G401 (cell line): Measurements from ENCODE around the gene PSAP. TPM values are rescaled to one million over a fixed set of nuclear protein-coding genes. Genes with fewer than 3 reads are reported as not detected.

ENCODE experiments used
- DNase-seq: peaks from one replicate; pipeline ENCODE4 v3.0.0-alpha.2; 2015; ENCODE audit warnings: low spot score
- in situ Hi-C: cut with HindIII; loops from 2 replicates; pipeline ENCODE4 v1.10.0; 2016; ENCODE audit warnings: low sequenced_read_pairs, mixed read lengths
- total RNA-seq: library from RNA; depleted of rRNA; stranded (reverse); fragments of >200 nt; shearing (Covaris generic); gene quantifications from 2 replicates; pipeline ENCODE4 v1.2.3, GENCODE V29; 2014

The PSAP gene
- total RNA-seq, 1 experiment from 2014 or later, result 582 TPM

DNA sequence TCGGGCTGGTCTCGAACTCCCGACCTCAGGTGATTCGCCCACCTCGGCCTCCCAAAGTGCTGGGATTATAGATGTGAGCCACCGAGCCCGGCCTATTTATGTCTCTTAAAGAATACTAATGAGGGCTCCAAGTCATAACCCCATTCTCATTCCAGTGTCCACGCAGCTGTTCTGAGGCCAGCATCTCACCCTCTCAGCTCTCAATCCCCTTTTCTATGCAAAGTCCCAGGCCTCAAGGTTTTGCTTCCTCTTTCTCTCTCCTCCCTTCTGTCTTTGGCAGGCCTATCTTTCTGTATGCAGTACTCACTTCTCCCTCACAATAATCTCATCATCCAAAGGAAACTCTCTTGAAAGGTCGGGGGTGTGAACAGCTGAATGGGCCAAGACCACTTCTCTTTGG is 49.7 kb downstream of the PSAP start:
- in situ Hi-C loops, result no loop called here
- no peak for DNase-seq

DNA sequence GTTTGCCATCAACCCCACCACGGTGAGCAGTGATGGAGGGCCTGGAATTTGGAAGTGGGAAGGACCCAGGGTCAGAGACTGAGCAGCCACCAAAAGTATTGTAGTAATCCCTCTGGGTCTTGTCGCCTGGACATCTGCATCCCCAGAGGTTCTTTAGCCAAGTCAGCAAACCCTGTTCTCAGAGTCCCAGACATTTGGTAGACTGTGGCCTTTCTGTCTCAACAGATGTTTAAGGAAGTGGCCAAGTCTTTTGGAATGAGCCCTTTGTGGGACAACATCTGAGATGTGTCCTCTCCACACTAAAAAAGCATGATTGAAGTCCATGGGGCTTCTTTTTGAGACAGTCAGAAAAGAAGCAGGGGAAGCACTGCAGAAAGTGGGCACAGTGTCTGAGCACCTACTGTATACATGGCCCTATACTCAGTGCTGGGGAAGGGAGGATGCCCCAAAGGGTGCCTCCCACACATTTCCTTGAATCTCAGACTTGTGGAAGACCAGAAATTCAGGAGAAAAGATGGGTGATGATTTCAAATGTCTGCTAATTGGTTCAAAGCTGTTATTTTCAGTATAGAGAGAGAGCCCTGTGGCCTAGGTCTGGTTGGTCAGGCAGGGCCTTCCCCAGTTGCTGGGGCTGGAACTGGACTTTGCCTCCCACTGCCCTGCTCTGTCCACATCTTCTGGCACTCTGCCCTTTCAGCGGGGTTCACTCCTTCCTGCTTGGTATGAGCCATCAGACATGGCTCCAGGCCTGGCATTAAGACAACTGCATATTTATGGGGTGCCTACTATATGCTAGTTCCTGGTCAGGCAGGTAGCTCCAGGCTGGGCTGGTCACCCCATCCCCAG is 51.2 kb downstream of the PSAP start:
- no peak for DNase-seq
- in situ Hi-C loops, result no loop called here

DNA sequence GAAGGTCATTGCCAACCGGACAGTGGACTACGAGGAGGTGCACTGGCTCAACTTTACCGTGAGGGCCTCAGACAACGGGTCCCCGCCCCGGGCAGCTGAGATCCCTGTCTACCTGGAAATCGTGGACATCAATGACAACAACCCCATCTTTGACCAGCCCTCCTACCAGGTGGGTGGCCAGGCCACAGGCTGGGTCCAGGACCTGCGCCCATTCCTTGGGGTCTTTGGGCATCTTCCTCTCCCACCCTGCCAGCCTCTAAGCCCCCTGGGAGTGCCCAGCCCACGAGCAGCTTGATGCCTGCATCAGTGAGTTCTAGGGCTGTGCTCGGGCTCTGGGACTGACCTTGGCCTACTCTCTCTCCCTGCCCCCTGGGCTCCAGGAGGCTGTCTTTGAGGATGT is 51.9 kb downstream of the PSAP start:
- in situ Hi-C loops, result no loop called here

GRCh38 chr10:71798308-71798624 is 52.8 kb downstream of the PSAP start:
- no peak for DNase-seq
- in situ Hi-C loops, result no loop called here

More for the DNA sequence above, 51.9 kb downstream of the PSAP start:
- DNase-seq, result no peak

DNA sequence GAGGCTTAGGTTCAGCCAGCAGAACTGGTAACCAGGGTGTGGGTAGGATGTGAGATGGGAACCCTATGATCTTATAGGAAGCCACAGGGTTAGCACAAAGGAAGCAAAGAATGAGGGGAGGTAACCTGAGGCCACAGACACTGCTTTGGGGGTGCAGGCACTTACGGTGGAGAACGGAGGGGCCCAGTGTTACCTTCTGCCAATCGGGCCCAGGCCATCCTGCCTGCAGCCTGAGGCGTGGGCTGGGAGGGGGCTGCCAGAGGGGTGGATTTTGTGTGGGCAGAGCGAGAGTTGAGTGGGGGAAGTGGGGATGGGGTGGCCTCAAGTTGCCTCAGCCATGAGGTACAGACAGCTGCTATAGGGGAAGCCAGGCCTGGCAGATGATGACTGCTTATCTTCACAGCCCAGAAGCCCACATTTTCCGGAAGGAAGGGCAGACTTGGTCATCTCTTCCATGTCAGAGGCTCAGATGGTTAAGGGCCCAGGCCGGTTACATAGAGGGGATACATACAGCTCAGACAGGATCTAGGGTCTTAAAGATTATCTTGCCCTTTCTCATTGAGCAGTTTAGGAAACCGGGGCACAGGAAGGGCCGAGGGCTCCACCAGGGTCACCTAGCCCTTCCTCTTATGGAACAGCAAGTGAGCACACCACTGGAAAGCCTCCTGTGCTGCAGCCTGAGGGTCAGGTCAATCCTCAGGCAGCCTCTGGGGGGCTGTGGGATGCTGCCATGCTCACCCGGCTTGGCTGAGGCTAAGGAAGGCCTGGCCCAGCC is 53.3 kb downstream of the PSAP start:
- no peak for DNase-seq
- in situ Hi-C loops, result no loop called here

GRCh38 chr10:71796749-71797405 is 54.2 kb downstream of the PSAP start:
- in situ Hi-C loops, result no loop called here
- no peak for DNase-seq

DNA sequence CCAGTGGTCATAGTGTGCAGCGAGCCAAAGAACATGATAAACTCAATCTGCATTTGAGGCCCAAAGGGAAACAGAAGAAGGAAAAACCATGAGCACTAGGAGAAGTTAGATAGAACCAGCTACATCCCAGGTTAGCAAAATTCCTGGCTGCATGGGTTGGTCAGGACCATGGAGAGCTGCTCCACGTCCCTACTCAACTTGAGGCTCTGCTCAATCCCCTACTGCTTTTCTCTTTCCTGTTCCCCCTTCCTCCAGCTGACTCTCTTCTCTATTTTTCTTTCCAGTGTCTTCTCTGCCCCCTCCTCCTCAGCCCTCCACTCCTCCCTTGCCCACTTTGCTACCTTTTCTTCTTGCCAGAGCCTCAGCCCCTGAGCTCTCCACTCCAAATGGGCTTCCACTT is 55.8 kb downstream of the PSAP start:
- in situ Hi-C loops, result no loop called here
- DNase-seq, result no peak

- no peak for DNase-seq
- in situ Hi-C loops, result no loop called here
These were observed 60.2 kb downstream of the PSAP start for GRCh38 chr10:71790749-71791440.

DNA sequence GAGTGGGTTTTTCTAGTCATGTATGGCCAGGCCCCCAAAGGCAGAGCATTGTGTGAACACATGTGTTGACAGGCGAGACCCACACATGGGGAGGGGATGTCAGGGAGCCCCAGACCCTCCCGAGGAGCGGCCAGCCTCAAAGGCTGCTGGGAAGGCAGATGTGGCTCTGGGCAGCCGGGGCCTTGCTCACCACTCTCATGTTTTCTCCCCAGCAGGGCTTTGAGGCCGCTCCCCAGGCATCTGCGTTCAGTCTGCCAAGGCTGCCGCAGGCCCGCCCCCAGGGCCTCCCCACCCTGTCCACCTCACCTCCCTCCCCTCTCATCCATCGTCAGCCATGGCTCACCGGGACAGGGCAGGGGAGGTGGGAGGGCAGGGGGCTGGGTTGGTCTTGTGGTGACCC is 61.2 kb downstream of the PSAP start:
- in situ Hi-C loops, result no loop called here
- no peak for DNase-seq

GRCh38 chr10:71788954-71789353 is 62.1 kb downstream of the PSAP start:
- in situ Hi-C loops, result no loop called here
- no peak for DNase-seq

- in situ Hi-C loops, result no loop called here
- DNase-seq, result no peak
These were observed 66.3 kb downstream of the PSAP start for GRCh38 chr10:71784679-71785272.

DNA sequence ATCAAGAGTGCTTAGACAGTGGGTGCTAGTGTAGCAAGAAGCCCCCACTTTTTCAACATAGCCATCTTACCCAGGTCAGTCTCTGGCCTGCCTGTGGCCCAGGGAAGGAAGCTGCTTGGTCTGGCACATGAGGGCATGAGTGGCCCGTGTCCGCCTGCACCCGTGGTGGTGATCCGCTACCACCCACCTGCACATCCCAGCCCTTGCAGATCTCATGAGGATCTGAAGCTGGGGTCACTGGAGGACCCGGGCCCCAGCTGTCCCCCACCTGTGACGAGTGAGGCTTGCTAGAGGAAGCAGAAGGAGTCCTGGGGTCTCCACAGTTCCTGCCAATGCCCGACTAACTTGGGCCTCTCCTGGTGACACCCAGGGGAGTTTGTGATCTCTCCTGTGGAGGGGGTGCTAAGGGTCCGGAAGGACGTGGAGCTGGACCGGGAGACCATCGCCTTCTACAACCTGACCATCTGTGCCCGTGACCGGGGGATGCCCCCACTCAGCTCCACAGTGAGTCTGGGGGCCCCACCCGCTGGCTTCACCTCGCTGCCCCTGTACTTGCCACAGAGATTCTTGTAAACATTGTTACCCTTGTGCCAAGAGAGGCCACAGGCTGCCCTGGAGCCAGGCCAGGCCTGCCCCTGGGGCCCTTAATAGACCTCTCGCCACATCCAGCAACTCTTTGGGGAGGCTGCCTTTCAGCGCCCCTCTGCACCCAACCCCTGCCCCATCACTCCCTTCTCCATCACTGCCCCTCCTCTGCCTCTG is 67.0 kb downstream of the PSAP start:
- DNase-seq, result no peak
- in situ Hi-C loops, result no loop called here

GRCh38 chr10:71782917-71783490 is 68.0 kb downstream of the PSAP start:
- no peak for DNase-seq
- in situ Hi-C loops, result no loop called here

- no peak for DNase-seq
- in situ Hi-C loops, result no loop called here
These were observed 68.7 kb downstream of the PSAP start for GRCh38 chr10:71782221-71782916.

DNA sequence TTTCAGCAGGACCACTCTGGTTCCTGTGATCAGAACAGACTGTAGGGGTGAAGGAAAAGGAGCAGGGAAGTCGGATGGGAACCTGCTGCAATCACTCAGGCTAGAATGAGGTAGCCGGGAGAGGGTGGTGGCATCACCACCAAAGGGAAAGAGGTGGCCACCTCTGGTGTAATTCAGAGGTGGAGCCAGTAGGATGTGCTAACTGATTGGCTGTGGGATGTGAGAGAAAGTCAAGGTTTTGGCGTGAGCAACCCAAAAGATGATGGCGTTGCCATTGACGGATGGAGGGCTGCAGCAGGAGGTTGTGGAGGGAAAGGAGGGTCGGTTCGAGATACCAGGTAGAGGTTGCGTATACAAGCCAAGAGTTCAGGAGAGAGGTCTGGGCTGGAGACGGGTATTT is 70.3 kb downstream of the PSAP start:
- in situ Hi-C loops, result no loop called here
- no peak for DNase-seq

DNA sequence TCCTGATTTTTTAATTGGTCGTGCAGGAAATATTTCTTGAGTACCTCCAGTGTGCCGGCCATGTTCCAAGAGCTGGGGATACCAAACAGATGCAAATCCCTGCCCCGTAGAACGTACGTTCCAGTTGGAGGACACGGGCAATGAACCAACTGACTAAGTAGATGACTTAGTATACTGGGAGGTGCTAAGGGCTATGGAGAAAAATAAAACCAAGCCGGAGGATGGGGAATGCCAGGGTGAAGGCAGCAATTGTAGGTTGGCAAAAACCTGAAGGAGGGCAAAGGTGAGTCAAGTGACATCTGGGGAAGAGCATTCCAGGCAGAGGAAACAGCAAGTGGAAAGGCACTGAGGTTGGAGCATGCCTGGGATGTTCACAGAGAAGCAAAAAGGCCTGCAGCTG is 70.9 kb downstream of the PSAP start:
- in situ Hi-C loops, result no loop called here
- DNase-seq, result no peak

DNA sequence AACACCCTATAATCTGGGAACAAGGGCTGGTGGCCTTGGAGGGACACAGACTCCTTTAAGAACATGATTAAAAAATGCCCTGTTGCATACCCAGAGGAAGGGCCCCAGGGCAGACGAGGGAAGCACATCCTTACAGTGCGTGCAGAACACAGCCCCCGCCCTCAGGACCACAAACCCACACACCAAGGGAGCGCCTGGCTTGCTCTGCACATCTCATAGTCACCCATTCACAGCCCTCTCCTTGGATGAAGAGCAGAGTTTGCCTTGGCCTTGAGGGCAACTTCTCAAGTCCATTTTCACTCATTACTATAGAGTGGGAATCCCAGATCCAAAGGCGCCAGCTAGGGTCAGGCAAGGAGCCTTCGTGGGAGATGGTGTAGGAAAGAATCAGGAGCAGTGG is 71.4 kb downstream of the PSAP start:
- DNase-seq, result no peak
- in situ Hi-C loops, result no loop called here
